HG03378 (cell line): Measurements from ENCODE around the gene CKB.

Experiments
- ATAC-seq: cut with Tn5 transposase; IDR thresholded peaks from one replicate; pipeline ENCODE4 v1.9.1; 2021; ENCODE audit warnings: mild to moderate bottlenecking, moderate library complexity; ENCODE audit not compliant: unreplicated experiment

CKB gene

DNA sequence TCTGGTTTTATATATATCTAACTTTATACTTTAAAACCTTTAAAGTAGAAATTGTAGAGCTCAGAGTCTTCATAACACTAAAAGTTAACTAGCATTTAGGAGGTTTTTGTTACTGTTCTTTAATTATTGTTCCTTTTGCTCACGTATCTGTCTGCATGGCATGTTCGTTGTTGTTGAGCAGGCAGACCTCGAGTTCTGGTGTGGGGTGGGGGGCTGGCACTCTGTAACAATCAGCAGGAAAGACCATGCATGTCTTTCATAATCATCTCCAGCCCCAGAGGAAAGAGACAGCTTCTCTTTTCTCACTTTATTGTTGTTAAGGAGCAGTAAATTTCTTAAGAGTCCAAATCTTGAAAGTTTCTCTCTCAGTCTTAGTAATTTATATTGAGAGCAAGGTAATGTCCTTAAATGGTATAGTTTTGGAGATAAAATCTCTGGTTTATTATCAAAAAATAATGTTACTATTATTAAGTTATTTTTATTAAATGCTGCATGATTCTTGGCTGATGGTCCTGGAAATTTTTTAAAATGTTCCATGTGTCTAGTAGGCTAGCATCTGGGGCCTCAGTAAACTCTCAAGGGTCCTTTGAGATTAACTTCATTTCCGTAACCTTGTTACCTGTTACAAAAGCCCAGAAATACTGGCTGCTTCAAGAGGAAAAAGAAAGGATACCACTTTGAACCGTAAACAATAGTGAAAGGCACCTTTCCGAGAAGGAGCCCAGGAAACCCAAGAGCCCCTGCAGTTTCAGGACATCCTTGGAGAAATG is 30.3 kb downstream of the CKB start:
- no peak for ATAC-seq

DNA sequence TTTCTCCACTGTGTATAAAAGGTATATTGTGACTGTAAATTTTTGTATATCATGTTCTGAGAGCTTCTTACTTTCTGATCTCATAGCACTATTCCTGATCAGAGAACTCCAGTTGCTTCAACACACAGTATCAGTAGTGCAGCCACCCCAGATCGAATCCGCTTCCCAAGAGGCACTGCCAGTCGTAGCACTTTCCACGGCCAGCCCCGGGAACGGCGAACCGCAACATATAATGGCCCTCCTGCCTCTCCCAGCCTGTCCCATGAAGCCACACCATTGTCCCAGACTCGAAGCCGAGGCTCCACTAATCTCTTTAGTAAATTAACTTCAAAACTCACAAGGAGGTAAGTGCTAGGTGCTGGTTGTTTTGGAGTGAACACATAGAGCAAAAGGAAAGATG is 30.9 kb downstream of the CKB start:
- ATAC-seq, result no peak

DNA sequence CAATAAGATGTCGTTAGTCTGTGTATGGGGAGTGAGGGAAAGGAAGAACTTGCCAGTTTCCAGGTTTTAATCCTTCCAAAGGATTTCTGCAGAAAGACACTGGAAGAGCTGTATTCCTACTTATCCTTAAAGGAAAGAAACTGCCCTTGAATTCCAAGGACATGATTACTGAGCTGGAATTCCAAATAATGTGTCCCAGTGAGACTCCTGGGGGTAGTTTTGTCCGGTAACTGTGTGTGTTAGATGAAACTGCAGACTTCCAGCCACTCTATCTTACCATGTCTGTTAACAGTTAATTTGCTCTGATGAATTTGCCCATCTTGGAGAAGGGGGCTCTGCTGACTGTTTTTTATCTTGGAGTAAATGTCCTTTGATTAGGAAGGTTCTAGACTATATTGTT is 33.0 kb downstream of the CKB start:
- no peak for ATAC-seq

DNA sequence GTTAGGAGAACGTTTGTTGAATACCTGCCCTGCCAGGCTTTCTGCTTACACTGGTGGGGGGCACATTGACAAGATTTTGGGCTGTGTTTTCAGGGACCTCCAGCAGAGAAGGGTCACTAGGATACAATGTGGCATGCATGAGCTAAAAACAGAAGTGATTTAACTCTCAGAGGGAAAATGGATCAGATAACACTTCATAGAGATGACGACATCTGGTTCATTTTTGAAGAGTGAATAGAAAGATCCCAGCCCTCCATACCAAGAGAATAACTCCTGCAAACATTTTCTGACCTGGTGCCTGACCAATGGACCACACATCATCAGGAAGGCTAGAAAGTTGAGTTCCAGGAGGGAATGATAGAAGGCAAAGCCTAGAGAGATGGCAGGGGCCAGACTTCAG is 33.7 kb downstream of the CKB start:
- no peak for ATAC-seq

DNA sequence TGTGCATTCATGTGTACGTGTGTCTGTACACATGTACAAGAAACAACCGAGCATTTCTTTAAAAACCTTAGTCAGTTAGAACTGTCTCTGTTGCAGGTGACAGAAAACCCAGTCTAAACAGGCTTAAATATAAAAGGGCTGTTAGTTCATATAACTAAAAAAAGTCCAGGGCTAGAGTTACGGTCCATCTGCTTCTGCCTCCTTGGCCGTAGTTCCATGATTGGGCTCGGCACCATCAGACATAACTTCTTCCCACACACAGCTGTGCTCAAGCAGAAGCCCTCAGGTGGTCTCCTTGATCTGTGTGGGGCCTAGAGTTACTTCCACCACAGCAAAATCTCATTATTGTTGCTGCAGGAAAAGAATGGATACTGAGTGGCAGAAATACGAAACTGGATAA is 34.6 kb downstream of the CKB start:
- ATAC-seq, result no peak

DNA sequence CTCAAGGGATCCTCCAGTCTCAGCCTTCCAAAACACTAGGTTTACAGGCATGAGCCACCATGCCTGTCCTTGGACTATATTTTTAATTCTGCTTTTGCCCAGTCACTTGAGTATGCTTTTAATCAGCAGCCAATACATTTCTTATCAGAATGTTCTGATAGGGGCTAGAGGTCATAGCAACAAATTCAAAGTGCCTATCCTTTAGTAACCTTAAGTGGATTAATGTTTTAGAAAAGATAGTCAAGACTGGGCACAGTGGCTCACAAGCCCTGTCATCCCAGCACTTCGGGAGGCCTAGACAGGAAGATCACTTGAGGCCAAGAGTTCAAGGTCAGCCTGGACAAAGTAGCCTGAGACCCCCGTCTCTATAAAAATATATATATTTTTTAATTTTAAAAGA is 37.1 kb downstream of the CKB start:
- no peak for ATAC-seq

DNA sequence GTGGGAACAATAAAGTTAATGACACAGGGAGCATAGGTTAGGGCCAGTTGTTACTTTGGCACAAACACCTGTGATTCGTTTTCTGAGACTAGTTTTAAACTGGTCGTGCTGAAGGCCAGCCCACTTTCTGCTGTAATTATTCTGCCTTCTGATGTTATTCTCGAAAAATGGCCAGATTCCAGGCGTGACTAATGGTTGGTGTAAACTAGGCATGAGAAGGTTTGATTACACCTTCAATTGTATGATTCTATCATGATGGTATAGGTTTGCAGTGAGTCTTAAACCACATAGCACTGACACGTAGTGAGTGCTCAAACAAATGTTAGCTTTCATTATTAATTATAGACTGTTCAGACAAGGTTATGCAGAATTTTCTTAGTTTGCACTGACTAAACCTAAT is 39.0 kb downstream of the CKB start:
- ATAC-seq, result no peak

DNA sequence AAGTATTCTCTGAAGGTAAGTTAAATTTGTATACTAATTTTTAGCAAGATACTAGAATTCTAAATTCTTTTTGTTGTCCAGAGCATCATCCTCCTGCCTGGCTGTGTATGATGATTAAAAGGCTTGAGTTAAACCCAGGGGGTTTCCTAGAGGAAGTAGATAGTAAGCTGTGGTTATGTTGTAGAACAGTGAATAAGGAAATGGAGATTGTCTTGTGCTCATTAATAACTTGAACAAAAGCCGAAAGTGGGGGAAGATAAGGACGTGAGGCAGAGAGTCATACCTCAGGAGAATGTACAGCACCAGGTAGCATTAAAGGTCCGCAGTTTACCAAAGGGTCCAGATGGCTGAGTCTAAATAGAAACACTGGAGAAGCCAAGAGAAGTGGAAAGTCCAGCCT is 42.0 kb downstream of the CKB start:
- peak; percentile 60 for ATAC-seq

DNA sequence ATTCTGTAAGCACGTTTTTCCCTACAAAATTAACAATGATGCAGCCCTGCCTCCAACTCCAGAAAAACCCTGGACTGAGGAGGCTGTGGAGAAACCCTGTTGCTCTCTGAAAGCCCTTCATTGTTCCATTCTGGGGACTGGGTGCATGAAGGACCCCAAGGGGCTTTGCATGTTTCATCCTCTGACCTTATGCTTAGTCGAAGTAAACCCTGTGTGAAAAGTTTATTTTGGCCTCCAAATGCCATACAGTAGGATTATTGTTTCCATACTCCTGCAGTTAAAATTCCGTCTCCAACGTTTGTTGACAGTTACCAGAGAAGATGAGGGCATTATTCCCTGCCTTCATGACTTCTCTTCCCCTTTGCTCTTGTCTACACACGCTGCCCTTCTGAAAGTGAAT is 46.0 kb downstream of the CKB start:
- ATAC-seq, result no peak

DNA sequence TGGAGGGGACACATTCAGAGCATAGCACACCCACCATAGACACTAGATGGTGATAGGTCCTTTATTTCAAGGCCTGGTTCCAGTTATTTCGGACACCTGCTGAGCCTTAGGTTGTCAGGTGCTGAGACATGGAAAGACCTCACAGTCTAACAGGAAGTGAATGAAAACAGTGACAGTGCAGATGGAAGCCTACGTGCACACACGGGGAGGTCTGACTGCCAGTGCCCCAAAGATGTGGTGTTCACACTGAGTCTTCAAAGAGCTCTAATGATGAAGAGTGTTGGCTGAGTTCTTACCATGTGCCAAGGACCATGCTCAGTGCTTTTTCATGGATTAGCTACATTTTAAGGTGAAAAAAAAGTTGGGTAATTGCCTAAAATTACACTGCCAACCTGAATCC is 46.6 kb downstream of the CKB start:
- ATAC-seq, result no peak

DNA sequence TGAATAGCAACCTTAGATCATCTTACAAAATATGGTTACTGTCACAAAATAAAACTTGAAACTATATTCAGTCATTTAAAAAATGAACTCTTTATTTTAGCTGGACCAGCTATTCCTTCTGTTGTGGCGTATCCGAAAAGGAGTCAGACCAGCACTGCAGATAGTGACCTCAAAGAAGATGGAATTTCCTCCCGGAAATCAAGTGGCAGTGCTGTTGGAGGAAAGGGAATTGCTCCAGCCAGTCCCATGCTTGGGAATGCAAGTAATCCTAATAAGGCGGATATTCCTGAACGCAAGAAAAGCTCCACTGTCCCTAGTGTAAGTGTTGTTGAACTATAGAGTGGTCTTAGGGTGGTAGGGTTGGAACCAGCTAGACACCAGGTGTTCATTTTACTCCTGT is 47.7 kb downstream of the CKB start:
- ATAC-seq, result no peak

DNA sequence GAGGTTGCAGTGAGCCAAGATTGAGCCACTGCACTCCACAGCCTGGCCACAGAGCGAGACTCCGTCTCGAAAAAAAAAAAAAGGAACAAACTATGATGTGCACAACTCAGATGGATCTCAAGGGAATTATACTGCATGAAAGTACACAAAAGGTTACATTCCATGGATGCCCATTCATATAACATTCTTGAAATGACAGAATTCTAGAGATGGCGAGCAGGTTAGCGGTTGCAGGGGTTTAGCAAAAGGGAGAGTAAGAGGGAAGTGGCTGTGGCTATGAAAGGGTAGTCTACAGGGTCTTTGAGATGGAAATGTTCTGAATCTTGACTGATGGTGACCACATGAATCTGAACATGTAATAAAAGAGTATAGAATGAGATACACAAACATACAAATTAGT is 49.7 kb downstream of the CKB start:
- ATAC-seq, result no peak
